PC-3 (cell line): ENCODE results near the gene GRIP1. TPM values are rescaled to one million over a fixed set of nuclear protein-coding genes. Genes with fewer than 3 reads are reported as not detected.
A peak's percentile ranks its signal among the peaks of the same experiment; 100 is the strongest.

Source experiments
- ATAC-seq: fragments of 200-7000 bp; cut with Tn5 transposase; 2 replicates; pipeline ENCODE4 v1.9.1; 2020; ENCODE audit warnings: mild to moderate bottlenecking, moderate library complexity
- BruUV-seq: library from RNA; stranded (reverse); fragments of 400-500 nt; replicated peaks from 2 replicates; lab custom pipeline; 2021; lab: Mats Ljungman, UMichigan
- CTCF ChIA-PET: fragments of 300-600 bp; sonication (Branson Sonifier 250); formaldehyde crosslinking; loops from one replicate; lab custom pipeline; 2022; ENCODE audit warnings: antibody characterized with exemption; lab: Charles Lee
- POLR2A ChIA-PET: fragments of 300-600 bp; sonication (Branson Sonifier 250); formaldehyde crosslinking; loops from one replicate; lab custom pipeline; 2022; ENCODE audit warnings: antibody characterized with exemption; ENCODE audit not compliant: unreplicated experiment; lab: Charles Lee
- DNase-seq: peaks from one replicate; pipeline ENCODE4 v3.0.0-alpha.2; 2015
- H2AFZ ChIP-seq: fragments of 300-600 bp; sonication (generic); 2 replicates; pipeline ENCODE4 v1.6.0; 2016; ENCODE audit warnings: antibody characterized with exemption, low read length
- H3F3A ChIP-seq: fragments of 300-600 bp; sonication (generic); one replicate; pipeline ENCODE4 v1.6.0; 2017; ENCODE audit warnings: antibody characterized with exemption, low read length, control low read depth, mild to moderate bottlenecking; ENCODE audit not compliant: unreplicated experiment
- H3K27ac ChIP-seq: fragments of 300-600 bp; sonication (generic); 2 replicates; pipeline ENCODE4 v1.5.1; 2016; ENCODE audit warnings: mild to moderate bottlenecking, low read length
- H3K27me3 ChIP-seq: fragments of 300-600 bp; sonication (generic); 2 replicates; pipeline ENCODE4 v1.6.1; 2016; ENCODE audit warnings: low read length, mixed read lengths
- H3K36me3 ChIP-seq: fragments of 300-600 bp; sonication (generic); 2 replicates; pipeline ENCODE4 v1.6.1; 2016; ENCODE audit warnings: low read depth, mixed run types, low read length, mixed read lengths
- H3K4me1 ChIP-seq: fragments of 300-600 bp; sonication (generic); 2 replicates; pipeline ENCODE4 v1.5.1; 2016; ENCODE audit warnings: low read length; ENCODE audit not compliant: insufficient read depth
- H3K4me2 ChIP-seq: fragments of 300-600 bp; sonication (generic); 2 replicates; pipeline ENCODE4 v1.6.0; 2016; ENCODE audit warnings: low read length
- H3K4me3 ChIP-seq: fragments of 300-600 bp; sonication (generic); 2 replicates; pipeline ENCODE4 v1.5.1; 2016; ENCODE audit warnings: mild to moderate bottlenecking, low read length, mixed read lengths
- H3K79me2 ChIP-seq: fragments of 300-600 bp; sonication (generic); 2 replicates; pipeline ENCODE4 v1.6.1; 2017; ENCODE audit warnings: low read length, mixed read lengths
- H3K9ac ChIP-seq: fragments of 300-600 bp; sonication (generic); 2 replicates; pipeline ENCODE4 v1.6.0; 2016; ENCODE audit warnings: mild to moderate bottlenecking, low read length
- H3K9me2 ChIP-seq: fragments of 300-600 bp; sonication (generic); replicated peaks from 2 replicates; pipeline ENCODE4 v1.6.1; 2016; ENCODE audit warnings: mixed run types, low read length, mixed read lengths
- H3K9me3 ChIP-seq: fragments of 300-600 bp; sonication (generic); 2 replicates; pipeline ENCODE4 v1.6.1; 2016; ENCODE audit warnings: low read length, mixed read lengths
- H4K20me1 ChIP-seq: fragments of 300-600 bp; sonication (generic); 2 replicates; pipeline ENCODE4 v1.6.1; 2016; ENCODE audit warnings: low read length, mixed read lengths
- EZH2 ChIP-seq: fragments of 300-600 bp; sonication (generic); IDR thresholded peaks from one replicate; pipeline ENCODE4 v1.6.1; 2017; ENCODE audit warnings: antibody characterized with exemption, mild to moderate bottlenecking, low read length; ENCODE audit not compliant: unreplicated experiment
- EZH2phosphoT487 ChIP-seq: fragments of 300-600 bp; sonication (generic); IDR thresholded peaks from 2 replicates; pipeline ENCODE4 v1.6.1; 2018; ENCODE audit warnings: mild to moderate bottlenecking, antibody characterized with exemption, low read length, borderline replicate concordance
- intact Hi-C: fragments of 100-400 bp; cut with micrococcal nuclease; formaldehyde crosslinking; loops from 2 replicates; pipeline ENCODE4 v1.9.0; 2023
- total RNA-seq: library from RNA; depleted of rRNA; stranded (reverse); fragments of >200 nt; gene quantifications from 2 replicates; pipeline ENCODE4 v1.2.3, GENCODE V29; 2014
- TF ChIP-seq, protein P1 (sequence below): fragments of 300-600 bp; sonication (generic); conservative IDR thresholded peaks from 2 replicates; pipeline ENCODE4 v1.5.1; 2017; ENCODE audit warnings: antibody characterized with exemption, low read depth, mild to moderate bottlenecking, low read length

Gene GRIP1
- total RNA-seq, 1 experiment from 2014 or later: 2.0 TPM

DNA sequence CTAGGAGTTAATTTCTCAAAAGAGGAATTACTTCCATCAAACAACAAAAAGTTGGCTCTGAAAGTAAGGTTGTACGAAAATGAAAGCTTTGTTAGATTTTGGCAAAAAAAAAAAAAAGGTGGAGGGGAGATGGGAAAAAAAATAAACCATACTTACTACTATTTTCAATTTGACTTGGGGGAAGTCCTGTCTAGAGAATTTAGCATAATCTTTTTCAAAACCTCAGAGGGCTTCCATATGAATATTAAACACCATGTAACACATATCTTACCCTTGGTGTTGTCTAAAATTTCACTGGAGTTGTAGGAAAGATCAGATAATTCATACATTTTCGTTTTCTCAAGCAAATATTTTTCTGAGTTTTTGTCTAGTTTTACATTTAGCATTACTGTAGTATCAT is 17.5 kb downstream of the GRIP1 start:
- Histone ChIP-seq H3K9ac (no peak overlapping the region), H3K27ac (no peak overlapping the region), H3K9me2 (no peaks in the 10 kb centered on the region), H3K4me1 (peaks cover 52% of the 10 kb centered on the region), H2AFZ (no peak overlapping the region), H3K4me3 (no peak overlapping the region), H4K20me1 (no peaks in the 10 kb centered on the region), H3K36me3 (no peaks in the 10 kb centered on the region), H3K4me2 (peak overlapping the region; percentile 82; the same call in 1 of the 2 replicates), H3K27me3 (no peaks in the 10 kb centered on the region), H3K79me2 (no peaks in the 10 kb centered on the region), H3K9me3 (no peaks in the 10 kb centered on the region), H3F3A (no peaks in the 10 kb centered on the region)
- ChIA-PET POLR2A (no interaction called here), CTCF (no interaction called here)
- intact Hi-C loops: no loop called here
- DNase-seq (no peak), ATAC-seq (no peak)
- no peak for TF ChIP-seq EZH2
- TF ChIP-seq EZH2phosphoT487: no peak
- no TSS peak for BruUV-seq

DNA sequence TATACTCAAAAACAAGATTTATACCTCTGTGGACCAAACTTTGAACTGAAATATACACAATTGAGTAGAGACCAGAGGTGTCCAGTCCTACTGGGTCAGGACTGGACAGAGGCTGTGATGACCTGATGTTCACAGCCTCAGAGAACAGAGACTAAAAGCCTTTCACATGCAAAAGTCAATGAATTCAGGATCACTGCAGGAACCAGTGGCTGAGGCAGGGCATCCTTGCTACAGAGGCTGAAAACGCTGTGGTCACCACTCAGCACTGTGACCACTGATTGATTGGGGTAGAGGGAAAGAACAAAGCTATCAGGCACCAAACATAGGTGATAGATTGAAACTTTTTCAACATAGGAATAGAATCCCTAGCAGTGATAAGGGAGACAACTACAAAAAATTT is 25.1 kb downstream of the GRIP1 start:
- BruUV-seq: no TSS peak
- POLR2A ChIA-PET: no interaction called here

DNA sequence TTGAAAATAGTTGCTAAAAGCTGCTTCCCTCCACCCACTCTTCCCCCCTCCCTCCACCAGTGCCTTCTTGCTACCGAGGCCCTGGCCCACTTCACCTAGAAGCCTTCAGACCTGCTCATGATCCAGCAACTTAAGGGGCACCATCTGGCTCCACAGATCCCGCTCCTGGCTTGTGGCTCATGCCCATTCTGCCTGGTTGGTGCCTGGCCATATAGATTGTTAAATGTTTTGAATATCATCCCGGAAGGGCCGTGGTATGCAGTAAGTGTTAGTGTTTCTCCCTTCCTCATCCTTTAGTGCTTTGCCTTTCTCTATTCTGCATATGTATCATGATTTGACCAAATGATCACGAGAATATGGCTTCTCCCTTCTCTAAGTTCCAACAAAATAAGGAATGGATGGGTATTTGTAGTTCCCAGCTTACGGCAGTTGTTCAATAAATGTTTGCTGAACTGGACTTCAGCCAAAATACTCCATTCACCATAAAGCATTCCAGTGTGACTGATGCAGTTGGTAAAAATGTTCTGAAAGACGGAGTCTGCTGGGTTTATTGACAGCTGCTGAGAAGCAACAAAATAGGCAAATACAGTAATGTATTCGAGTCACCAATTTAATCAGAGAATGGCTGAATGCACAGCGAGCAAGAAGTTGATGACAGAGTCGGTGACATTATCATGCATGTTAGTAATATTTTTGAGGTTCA is 30.7 kb downstream of the GRIP1 start:
- Histone ChIP-seq H3K79me2 (no peaks in the 10 kb centered on the region), H3F3A (no peaks in the 10 kb centered on the region), H2AFZ (peak overlapping the region; percentile 13; the same call in 1 of the 2 replicates), H3K4me1 (peaks cover 31% of the 10 kb centered on the region), H3K4me3 (no peak overlapping the region; the same call in 1 of the 2 replicates), H3K36me3 (no peaks in the 10 kb centered on the region), H4K20me1 (no peaks in the 10 kb centered on the region), H3K27ac (peak overlapping the region; percentile 32), H3K9me3 (no peaks in the 10 kb centered on the region), H3K9ac (no peak overlapping the region), H3K4me2 (peak overlapping the region; percentile 47), H3K27me3 (no peaks in the 10 kb centered on the region), H3K9me2 (no peaks in the 10 kb centered on the region)
- intact Hi-C loops: no loop called here
- no TSS peak for BruUV-seq
- POLR2A ChIA-PET: no interaction called here
- DNase-seq: peak; percentile 84
- CTCF ChIA-PET: no interaction called here
- peak; percentile 35 for ATAC-seq
- no peak for TF ChIP-seq EZH2phosphoT487

More for the DNA sequence above, 25.1 kb downstream of the GRIP1 start:
- H3K4me3 ChIP-seq: no peak overlapping the region
- intact Hi-C loops: no loop called here
- ATAC-seq: no peak
- H3K4me1 ChIP-seq: peaks cover 4% of the 10 kb centered on the region
- no peak overlapping the region for H3K27ac ChIP-seq
- H3K27me3 ChIP-seq: no peaks in the 10 kb centered on the region
- no peaks in the 10 kb centered on the region for H4K20me1 ChIP-seq
- TF ChIP-seq EZH2 (no peak), EZH2phosphoT487 (no peak)
- TF ChIP-seq, protein P1, sequence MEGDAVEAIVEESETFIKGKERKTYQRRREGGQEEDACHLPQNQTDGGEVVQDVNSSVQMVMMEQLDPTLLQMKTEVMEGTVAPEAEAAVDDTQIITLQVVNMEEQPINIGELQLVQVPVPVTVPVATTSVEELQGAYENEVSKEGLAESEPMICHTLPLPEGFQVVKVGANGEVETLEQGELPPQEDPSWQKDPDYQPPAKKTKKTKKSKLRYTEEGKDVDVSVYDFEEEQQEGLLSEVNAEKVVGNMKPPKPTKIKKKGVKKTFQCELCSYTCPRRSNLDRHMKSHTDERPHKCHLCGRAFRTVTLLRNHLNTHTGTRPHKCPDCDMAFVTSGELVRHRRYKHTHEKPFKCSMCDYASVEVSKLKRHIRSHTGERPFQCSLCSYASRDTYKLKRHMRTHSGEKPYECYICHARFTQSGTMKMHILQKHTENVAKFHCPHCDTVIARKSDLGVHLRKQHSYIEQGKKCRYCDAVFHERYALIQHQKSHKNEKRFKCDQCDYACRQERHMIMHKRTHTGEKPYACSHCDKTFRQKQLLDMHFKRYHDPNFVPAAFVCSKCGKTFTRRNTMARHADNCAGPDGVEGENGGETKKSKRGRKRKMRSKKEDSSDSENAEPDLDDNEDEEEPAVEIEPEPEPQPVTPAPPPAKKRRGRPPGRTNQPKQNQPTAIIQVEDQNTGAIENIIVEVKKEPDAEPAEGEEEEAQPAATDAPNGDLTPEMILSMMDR: no peak
- H3K9ac ChIP-seq: no peak overlapping the region
- H3F3A ChIP-seq: no peaks in the 10 kb centered on the region
- H3K9me3 ChIP-seq: no peaks in the 10 kb centered on the region
- no peaks in the 10 kb centered on the region for H3K36me3 ChIP-seq
- DNase-seq: no peak
- no peak overlapping the region for H3K4me2 ChIP-seq
- no peaks in the 10 kb centered on the region for H3K79me2 ChIP-seq
- H3K9me2 ChIP-seq: no peaks in the 10 kb centered on the region
- CTCF ChIA-PET: no interaction called here
- no peak overlapping the region for H2AFZ ChIP-seq
